Gastrocnemius medialis (tissue), 4 donors: ENCODE results near the gene IRS2.

Experiments used
- POLR2A ChIP-seq, 2 donors: fragments of 450-650 bp; IDR thresholded peaks; one replicate each; pipeline ENCODE4 v1.6.1; 2017; ENCODE audit warnings: antibody characterized with exemption in 2 of 2, mild to moderate bottlenecking in 2 of 2, moderate library complexity in 2 of 2
- TF ChIP-seq, protein P1 (sequence below), 5 experiments: fragments of 450-650 bp in 3 of 5; fragments of 200-600 bp in 2 of 5; sonication (generic) in 2 of 5; IDR thresholded peaks in 4 of 5; conservative IDR thresholded peaks in 1 of 5; 1 replicate in 4 of 5; 2 replicates in 1 of 5; pipeline ENCODE4 v1.5.1; 2016 to 2019; ENCODE audit warnings: antibody characterized with exemption in 5 of 5, mild to moderate bottlenecking in 3 of 5, moderate library complexity in 3 of 5

DNA sequence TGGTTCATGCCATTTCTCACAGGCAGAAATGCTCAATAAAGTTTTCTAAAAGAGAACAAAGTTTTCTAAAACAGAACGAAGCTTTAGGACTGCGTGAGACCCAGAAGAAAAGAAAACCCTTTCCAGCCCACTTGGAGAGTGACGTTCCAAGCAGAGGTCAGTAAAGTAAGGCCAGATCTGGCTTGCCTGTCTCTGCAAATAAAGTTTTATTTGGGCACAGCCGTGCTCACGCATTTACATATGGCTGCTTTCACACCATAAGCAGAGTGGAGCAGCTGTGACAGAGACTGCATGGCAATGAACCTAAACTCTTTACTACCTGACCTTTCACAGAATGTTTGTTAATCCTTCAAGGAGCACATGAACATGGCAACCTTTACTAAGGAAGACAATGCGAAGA is 23.6 kb downstream of the IRS2 start:
- TF ChIP-seq, protein P1, sequence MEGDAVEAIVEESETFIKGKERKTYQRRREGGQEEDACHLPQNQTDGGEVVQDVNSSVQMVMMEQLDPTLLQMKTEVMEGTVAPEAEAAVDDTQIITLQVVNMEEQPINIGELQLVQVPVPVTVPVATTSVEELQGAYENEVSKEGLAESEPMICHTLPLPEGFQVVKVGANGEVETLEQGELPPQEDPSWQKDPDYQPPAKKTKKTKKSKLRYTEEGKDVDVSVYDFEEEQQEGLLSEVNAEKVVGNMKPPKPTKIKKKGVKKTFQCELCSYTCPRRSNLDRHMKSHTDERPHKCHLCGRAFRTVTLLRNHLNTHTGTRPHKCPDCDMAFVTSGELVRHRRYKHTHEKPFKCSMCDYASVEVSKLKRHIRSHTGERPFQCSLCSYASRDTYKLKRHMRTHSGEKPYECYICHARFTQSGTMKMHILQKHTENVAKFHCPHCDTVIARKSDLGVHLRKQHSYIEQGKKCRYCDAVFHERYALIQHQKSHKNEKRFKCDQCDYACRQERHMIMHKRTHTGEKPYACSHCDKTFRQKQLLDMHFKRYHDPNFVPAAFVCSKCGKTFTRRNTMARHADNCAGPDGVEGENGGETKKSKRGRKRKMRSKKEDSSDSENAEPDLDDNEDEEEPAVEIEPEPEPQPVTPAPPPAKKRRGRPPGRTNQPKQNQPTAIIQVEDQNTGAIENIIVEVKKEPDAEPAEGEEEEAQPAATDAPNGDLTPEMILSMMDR (IDR thresholded peaks at IDR 0.05 in 4 of 5, conservative IDR thresholded peaks at IDR 0.05 in 1 of 5), result no peak
- TF ChIP-seq POLR2A (IDR thresholded peaks at IDR 0.05), result no peak
